Measurements from ENCODE around the gene IL17C. TPM values are rescaled to one million over a fixed set of nuclear protein-coding genes. Genes with fewer than 3 reads are reported as not detected.

The IL17C gene
- total RNA-seq, 2 donors from 2014 or later: not detected

DNA sequence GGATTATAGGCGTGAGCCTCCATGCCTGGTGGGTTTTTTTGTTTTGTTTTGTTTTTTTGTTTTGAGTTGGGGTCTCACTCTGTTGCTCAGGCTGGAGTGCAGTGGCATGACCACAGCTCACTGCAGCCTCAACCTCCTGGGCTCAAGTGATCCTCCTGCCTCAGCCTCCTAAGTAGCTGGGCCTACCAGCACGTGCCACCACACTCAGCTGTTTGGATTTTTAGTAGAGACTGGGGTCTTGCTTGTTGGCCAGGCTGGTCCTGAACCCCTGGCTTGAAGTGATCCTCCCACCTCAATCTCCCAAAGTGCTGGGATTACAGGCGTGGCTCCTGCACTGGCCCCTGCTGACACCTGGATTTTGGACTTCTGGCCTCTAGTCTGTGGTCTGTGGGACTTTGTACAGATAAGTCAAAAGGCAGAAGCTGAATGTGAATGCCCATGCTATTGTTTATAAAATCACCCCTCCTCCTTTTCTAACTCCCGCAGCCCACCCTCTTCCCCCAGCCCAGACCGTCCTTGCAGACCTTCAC is 42.2 kb downstream of the IL17C start:
- Mint-ChIP-seq H3K36me3 (ENCODE audit: low read depth) (peaks cover 4% of the 10 kb centered on the region), H3K27ac (no peak overlapping the region), H3K27me3 (ENCODE audit: insufficient read depth) (peaks cover 18% of the 10 kb centered on the region), H3K9me3 (no peaks in the 10 kb centered on the region), H3K4me1 (no peaks in the 10 kb centered on the region), H3K4me3 (no peak overlapping the region)
- Histone ChIP-seq H3K9me3 (ENCODE audit: control insufficient read depth, low read length) (no peaks in the 10 kb centered on the region), H3K4me1 (ENCODE audit: control insufficient read depth, insufficient read depth, low read length) (no peaks in the 10 kb centered on the region), H3K9ac (ENCODE audit: extremely low read depth, low read length, poor library complexity, severe bottlenecking) (no peak overlapping the region), H3K27me3 (ENCODE audit: control insufficient read depth, insufficient read depth, low read length, poor library complexity, severe bottlenecking) (peaks cover 17% of the 10 kb centered on the region), H3K27ac (ENCODE audit: low read depth, low read length) (no peak overlapping the region), H3K36me3 (ENCODE audit: control insufficient read depth, insufficient read depth, low read length) (no peaks in the 10 kb centered on the region), H3K4me3 (ENCODE audit: low read length) (no peak overlapping the region)
- TF ChIP-seq CTCF (conservative IDR thresholded peaks at IDR 0.05): no peak
- no peak for DNase-seq
- WGBS, 2 experiments (ENCODE audit: insufficient coverage in 1 of 2, insufficient read length in 1 of 2): 87 to 95% methylated on average over 2 to 5 of the region's 5 CpGs

DNA sequence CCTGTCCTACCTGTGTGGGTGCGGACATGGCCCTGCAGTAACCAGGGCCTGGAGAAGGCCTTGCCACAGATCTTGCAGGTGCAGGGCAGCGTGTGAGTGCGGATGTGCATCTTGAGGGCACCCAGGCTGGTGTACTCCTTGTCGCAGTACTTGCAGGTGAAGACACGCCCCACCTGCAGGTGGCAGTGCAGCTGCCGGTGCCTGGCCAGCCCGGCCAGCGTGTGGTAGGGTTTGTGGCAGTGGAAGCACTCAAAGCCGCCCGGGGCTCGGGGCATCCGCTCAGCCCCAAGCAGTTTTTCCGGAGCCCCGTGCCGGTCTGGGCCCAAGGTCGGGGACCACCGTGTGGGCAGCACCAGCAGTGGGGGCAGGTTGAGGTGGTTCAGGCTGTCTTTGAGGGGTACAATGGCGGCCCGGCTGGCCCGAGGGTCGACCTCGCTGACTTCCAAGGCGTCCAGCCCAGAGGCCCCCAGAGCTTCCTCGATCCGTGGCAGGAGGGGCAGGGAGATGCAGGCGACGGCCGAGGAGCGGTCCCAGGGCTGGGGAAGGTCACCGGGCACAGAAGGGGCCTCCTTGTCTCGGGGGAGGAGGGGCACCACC is 42.8 kb downstream of the IL17C start:
- Mint-ChIP-seq H3K4me3 (no peak overlapping the region), H3K4me1 (no peaks in the 10 kb centered on the region), H3K36me3 (ENCODE audit: low read depth) (peaks cover 2% of the 10 kb centered on the region), H3K9me3 (no peaks in the 10 kb centered on the region), H3K27me3 (ENCODE audit: insufficient read depth) (peaks cover 18% of the 10 kb centered on the region), H3K27ac (no peak overlapping the region)
- H3K27me3 ChIP-seq (ENCODE audit: control insufficient read depth, insufficient read depth, low read length, poor library complexity, severe bottlenecking): peaks cover 22% of the 10 kb centered on the region
- 84 to 94% methylated on average over 3 to 31 of the region's 31 CpGs for WGBS, 2 experiments (ENCODE audit: insufficient coverage in 1 of 2, insufficient read length in 1 of 2)
- peak overlapping the region; percentile 24 for H3K27ac ChIP-seq (ENCODE audit: low read depth, low read length)
- H3K36me3 ChIP-seq (ENCODE audit: control insufficient read depth, insufficient read depth, low read length): no peaks in the 10 kb centered on the region
- H3K9ac ChIP-seq (ENCODE audit: extremely low read depth, low read length, poor library complexity, severe bottlenecking): no peak overlapping the region
- H3K9me3 ChIP-seq (ENCODE audit: control insufficient read depth, low read length): no peaks in the 10 kb centered on the region
- H3K4me3 ChIP-seq (ENCODE audit: low read length): no peak overlapping the region
- DNase-seq: peak; percentile 90
- H3K4me1 ChIP-seq (ENCODE audit: control insufficient read depth, insufficient read depth, low read length): no peaks in the 10 kb centered on the region
- peak; percentile 78 for TF ChIP-seq CTCF (conservative IDR thresholded peaks at IDR 0.05)

DNA sequence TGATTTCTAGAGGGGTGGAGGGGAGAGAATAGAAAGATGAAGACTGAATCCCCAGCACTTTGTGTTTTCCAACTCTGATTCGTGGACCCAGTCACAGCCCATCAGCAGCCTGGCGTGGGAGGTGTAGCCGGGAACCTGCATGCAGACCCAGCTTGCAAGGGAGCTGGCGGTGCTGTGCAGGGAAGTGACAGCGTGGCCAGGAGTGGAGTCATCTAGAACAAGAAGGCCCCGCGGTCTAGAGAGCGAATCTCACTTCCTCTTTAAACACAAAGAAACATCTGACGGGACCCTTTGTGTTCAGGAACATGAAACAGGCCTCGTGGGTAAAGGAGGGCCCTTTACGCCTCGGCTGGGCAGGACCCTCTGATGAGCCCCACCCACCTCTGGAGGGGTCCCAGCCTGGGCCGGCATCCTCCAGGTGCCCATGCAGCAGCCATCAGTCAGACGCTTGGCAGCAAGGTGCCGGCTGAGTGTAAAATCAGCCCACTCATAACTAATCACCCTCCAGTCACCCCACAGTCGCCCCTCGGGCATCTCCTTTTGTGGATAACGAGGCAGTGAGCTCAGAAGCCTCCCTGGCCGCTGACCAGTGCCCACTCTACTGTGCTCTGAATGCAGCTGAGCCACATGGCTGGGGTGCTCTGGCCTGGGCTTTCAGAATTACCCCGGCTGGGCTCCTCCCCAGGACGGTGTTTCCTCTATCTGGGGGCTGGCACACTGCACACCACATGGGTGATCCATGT is 43.5 kb downstream of the IL17C start:
- Histone ChIP-seq H3K27ac (ENCODE audit: low read depth, low read length) (peak overlapping the region; percentile 24), H3K4me3 (ENCODE audit: low read length) (no peak overlapping the region), H3K4me1 (ENCODE audit: control insufficient read depth, insufficient read depth, low read length) (no peaks in the 10 kb centered on the region), H3K9ac (ENCODE audit: extremely low read depth, low read length, poor library complexity, severe bottlenecking) (no peak overlapping the region), H3K36me3 (ENCODE audit: control insufficient read depth, insufficient read depth, low read length) (no peaks in the 10 kb centered on the region), H3K27me3 (ENCODE audit: control insufficient read depth, insufficient read depth, low read length, poor library complexity, severe bottlenecking) (peaks cover 25% of the 10 kb centered on the region), H3K9me3 (ENCODE audit: control insufficient read depth, low read length) (no peaks in the 10 kb centered on the region)
- TF ChIP-seq CTCF (conservative IDR thresholded peaks at IDR 0.05): no peak
- no peak for DNase-seq
- 80 to 85% methylated on average over 18 to 21 of the region's 21 CpGs for WGBS, 2 experiments (ENCODE audit: insufficient coverage in 1 of 2, insufficient read length in 1 of 2)
- Mint-ChIP-seq H3K36me3 (ENCODE audit: low read depth) (peaks cover 2% of the 10 kb centered on the region), H3K4me3 (no peak overlapping the region), H3K27me3 (ENCODE audit: insufficient read depth) (peaks cover 19% of the 10 kb centered on the region), H3K27ac (no peak overlapping the region), H3K4me1 (no peaks in the 10 kb centered on the region), H3K9me3 (no peaks in the 10 kb centered on the region)
